Posterior vena cava (tissue), 2 donors: ENCODE data around the gene KREMEN2. TPM values are rescaled to one million over a fixed set of nuclear protein-coding genes. Genes with fewer than 3 reads are reported as not detected.
A peak's percentile ranks its signal among the peaks of the same experiment; 100 is the strongest.

ENCODE experiments used
- DNase-seq: peaks from one replicate; pipeline ENCODE4 v3.0.0-alpha.2; 2020; ENCODE audit warnings: low spot score
- intact Hi-C, 2 donors: fragments of 100-400 bp; cut with DNase I; formaldehyde crosslinking; loops; one replicate each; pipeline versions ENCODE4 v1.14.1 to v1.14.2; 2022 to 2023
- total RNA-seq, 2 donors: library from RNA; stranded (reverse); fragmentation: NEBNext Ultra II Directional; extraction: Animal tissue kit (Norgen Biotek cat#: 25700); gene quantifications; one replicate each; pipeline ENCODE4 v1.2.1, GENCODE V29; 2021
- donor health status: DM: yes; HTN: yes; CAD: no.
- donor health status: DM: yes; HTN: yes; CAD: no.

KREMEN2 gene
- total RNA-seq, 2 donors from 2014 or later: not detected

DNA sequence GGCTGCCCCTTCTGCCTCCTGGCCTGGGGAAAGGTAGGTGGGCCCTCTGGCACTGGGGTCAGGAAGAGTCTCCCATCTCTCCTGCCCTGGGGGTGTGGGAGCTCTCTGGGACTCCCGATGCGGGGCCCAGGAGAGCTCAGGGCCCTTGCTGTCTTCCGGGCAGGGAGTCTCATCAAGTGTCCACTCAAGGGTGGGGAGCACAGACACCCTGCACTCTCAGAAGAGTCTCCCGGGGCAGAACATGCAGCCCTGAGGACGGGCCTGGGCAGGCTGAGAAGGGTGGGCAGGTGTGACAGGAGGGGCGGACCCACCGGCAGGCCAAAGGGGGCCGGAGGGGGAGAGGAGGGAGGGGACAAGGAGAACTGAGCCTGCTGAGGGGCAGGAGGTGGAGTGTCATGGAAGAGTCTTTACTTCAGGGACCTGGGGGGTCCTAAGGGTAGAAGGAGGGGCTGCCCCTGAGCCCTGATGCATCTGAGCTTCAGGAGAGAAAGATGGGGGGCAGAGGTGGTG, 24.6 kb downstream of the KREMEN2 start:
- intact Hi-C loops: no loop called here
- no peak for DNase-seq

- intact Hi-C loops: no loop called here
- no peak for DNase-seq
Observed at GRCh38 chr16:2990891-2991290, 26.8 kb downstream of the KREMEN2 start.

DNA sequence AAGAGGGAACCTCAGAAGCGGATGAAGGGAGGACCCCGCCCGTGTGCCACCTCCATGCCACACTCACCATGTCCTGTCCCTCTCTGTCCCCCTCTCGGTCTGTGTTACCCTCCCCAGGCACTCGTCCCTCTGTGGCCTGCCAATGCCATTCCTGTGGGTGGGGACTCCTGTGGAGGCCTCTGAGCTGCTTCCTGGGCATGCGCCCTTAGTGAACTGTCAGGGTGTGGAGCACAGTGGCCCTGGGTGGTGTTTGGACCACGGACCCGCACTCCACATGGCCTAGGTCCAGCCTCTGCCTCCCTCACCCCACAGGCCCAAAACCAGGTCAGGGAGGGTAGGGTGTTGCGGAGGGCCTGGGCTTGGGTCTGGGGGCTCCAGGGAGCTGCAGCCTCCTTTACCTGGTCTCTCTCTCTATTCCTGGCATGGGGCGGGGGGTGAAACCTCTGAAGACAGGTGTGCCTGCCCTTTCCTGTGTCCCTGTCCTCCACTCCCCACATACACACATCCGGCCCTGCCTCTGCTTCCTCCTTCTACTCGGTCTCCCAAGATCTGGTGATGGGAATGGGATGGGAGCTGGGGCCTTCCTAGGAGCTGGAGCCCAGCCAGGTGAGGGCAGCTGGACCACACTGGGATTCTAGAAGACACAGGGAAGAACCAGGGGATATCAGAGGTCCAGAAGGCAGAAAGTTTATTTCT, 27.6 kb downstream of the KREMEN2 start:
- no peak for DNase-seq
- intact Hi-C loops: no loop called here

- intact Hi-C loops: no loop called here
- no peak for DNase-seq
Observed at GRCh38 chr16:2992383-2993081, 28.5 kb downstream of the KREMEN2 start.

DNA sequence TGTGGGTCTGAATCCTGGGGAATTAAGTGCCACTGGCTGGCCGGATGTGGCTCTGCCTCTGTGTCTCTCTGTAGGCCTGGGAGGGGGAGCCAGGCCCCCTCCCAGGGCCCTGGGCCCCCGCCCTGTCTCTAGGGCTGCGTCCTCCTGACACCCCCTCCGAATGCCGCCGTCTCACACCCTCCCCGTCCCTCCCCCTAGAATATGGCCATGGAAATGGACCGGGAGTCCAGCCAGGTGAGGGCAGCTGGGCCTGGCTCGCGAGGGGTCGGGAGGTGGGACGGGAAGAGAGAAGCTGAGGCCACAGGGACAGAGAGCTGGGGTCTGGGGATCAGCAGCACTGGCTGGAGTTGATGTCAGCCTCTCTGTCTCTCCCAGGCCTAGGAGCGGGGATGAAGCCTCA, 32.2 kb downstream of the KREMEN2 start:
- DNase-seq: no peak
- intact Hi-C loops: no loop called here

GRCh38 chr16:2999929-3000328, 35.9 kb downstream of the KREMEN2 start:
- no peak for DNase-seq
- intact Hi-C loops: no loop called here

DNA sequence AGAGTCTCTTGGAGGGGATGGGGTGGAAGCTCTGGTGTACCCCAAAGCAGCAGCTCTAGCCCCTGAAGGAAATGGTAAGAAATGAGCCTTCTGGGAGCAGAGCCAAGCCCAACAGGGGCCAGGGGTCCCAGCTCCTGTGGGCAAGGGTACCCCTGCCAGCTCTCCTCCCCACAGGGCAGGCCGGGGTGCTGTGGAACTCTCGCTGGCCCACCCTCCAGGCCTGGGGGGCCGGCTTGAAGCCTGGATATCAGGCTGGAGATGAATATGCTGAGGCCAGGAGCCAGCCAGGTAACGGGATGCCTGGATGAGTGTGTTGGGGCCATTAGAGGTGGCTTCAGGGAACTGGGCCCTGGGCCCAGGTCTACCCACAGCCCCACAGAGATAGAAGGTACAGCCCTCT, 36.5 kb downstream of the KREMEN2 start:
- no peak for DNase-seq
- intact Hi-C loops: no loop called here

DNA sequence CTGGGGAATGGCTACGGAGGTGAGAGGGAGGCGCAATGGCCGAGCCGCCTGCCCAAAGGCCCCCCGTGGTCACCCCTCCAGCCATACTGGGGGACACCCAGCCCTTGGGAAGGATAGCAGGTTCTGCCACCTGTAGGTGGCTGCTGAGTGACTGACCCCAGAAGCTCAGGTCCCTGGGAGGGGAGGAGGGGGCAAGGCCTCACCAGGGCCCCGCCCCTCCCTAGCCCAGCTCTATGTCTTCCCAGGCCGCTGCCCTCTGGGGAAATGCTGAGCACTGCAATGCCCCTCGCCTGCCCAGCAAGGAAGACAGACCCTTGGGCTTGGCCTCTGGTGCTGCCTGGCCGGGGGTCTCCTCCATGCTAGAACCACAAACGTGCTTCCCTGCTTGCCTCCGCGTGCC, 37.2 kb downstream of the KREMEN2 start:
- intact Hi-C loops: no loop called here
- no peak for DNase-seq

DNA sequence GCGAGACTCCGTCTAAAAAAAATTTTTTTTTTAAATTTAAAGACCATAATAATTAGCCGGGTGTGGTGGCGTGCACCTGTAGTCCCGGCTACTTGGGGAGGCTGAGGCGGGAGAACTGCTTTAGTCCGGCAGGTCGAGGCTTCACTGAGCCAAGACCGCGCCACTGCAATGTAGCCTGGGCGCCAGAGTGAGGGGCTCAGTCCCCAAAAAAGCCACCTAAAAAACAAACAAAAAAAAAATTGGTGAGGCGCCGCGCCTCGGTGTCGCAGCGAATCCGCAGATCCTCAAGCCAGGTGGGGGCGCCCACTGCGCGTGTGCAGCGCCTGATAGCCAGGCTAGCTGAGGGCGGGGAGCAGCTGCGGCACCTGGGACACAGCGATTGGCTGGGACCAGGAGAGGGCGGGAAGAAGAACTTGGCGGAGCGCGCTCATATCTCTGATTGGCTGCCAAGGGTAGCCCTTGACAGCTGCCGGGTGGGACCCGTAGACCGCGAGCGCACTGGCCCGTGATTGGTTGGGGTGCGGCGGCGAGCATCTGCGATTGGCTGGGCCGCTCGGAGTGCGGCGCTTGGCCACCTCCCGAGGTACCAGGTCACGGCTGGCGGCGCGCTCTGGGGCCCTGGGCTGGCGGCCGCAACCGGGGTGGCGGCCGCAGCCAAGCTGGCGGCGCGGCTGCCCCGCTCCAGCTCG, 39.7 kb downstream of the KREMEN2 start:
- intact Hi-C loops: no loop called here
- DNase-seq: peak; percentile 98

DNA sequence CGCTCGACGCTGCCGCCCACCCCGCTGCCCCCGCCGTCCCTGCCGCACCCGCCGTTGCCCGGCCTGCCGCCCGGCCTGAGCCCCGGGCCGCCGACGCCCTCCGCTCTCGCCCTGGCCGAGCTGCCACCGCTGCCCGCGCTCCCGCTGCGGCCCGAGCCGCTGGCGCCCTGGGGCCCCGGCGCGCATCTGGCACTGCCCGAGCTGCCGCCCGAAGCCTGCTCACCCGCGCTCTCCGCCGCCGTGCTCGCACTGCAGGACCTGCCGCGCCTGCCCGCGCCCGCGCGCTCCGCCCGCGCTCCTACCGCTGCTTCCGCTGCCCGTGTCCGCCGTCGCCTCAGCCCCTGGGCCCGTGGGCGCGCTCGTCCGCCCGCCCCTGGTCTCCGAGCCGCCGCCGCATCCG, 40.2 kb downstream of the KREMEN2 start:
- intact Hi-C loops: no loop called here
- no peak for DNase-seq

DNA sequence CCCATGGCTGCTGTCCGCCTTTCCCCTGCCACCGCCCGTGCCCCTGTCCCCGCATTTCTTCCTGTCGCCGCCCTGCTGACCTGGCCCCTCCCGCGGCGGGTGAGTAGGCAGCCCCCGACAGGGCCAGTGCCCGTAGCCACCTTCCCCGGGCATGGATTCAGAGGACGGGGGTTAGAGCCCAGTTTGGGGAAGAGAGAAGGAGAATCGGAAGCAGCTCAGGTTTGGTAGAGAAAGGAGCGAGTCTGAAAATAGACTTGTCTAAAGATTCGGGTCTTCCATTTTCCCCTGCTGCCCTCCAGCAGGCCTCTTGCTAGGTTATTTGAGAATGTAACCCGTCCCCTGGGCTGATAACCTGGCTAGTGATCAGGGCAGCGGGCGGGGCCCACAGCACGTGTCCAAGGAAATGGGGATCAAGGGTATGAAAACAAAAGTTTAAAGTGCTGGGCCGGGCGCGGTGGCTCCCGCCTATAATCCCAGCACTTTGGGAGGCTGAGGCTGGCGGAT, 40.8 kb downstream of the KREMEN2 start:
- intact Hi-C loops: no loop called here
- DNase-seq: no peak

GRCh38 chr16:3007059-3007956, 43.2 kb downstream of the KREMEN2 start:
- intact Hi-C loops: no loop called here
- DNase-seq: no peak

DNA sequence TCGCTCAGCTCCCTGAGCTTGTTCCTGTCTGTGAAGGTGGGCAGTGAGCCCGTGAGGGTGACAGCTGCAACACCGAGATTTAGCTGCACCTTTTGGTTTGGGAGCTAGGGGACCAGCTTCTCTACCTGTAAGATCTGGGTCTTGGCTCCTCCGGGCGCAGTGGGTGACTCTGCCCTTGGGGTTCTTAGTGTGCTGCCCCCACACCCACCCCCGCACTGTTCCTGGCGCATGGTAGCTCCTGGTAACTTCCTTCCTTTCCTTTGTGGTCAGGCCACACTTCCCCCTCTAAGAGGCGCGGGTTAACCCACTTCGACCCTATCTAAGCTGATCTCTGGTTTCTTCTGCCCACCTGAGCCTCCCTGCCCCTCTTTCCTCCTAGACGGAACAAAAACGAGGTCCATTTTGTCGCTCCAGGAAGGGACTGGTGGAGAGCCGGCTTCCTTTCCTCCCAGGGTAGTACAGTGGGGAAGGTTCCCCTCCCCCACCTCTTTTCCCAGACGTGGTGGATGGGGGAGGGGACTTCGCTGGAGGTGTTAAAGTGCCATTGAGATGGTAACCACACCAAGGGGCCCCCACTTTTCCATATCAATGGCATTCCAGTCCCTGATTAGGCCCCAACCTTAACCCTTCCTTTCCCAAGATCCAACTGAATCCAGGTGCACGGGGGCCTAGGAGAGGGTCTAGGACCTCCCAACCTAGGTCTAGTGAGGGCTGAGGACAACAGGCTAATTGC, 44.0 kb downstream of the KREMEN2 start:
- DNase-seq: no peak

DNA sequence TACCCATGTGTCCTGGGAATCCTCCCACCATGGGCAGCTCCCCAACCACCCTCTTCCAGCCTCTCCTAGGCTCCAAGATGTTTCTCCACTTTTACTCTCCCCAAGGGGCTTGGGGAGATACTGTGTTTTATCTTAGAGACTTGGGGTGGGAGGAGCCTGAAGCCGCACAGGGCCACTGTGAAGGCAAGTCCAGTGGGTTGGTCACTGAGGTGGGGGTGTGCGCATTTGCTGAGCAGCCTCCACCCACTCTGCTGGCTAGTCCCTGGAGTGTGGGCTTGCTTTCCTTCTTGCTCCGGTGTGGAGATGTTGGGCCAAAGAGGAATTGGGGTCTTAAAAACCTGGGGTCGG, 44.6 kb downstream of the KREMEN2 start:
- no peak for DNase-seq
- intact Hi-C loops: no loop called here

More for the DNA sequence above, 44.0 kb downstream of the KREMEN2 start:
- intact Hi-C loops: no loop called here

GRCh38 chr16:3009568-3010390, 45.7 kb downstream of the KREMEN2 start:
- DNase-seq: no peak
- intact Hi-C loops: no loop called here

- no peak for DNase-seq
- intact Hi-C loops: no loop called here
Observed at GRCh38 chr16:3010510-3010909, 46.4 kb downstream of the KREMEN2 start.

- intact Hi-C loops: no loop called here
- no peak for DNase-seq
Observed at GRCh38 chr16:3012246-3012645, 48.2 kb downstream of the KREMEN2 start.
